Neutrophil (primary cell): ENCODE measurements around the gene LETM1.

Experiments
- H3K27ac ChIP-seq: fragments of 200-600 bp; sonication (generic); 2 replicates; pipeline ENCODE4 v1.5.1; 2016; ENCODE audit warnings: mild to moderate bottlenecking, moderate library complexity
- H3K27me3 ChIP-seq: fragments of 200-600 bp; sonication (generic); 2 replicates; pipeline ENCODE4 v1.6.0; 2016; ENCODE audit warnings: mild to moderate bottlenecking
- H3K36me3 ChIP-seq: fragments of 200-600 bp; sonication (generic); 2 replicates; pipeline ENCODE4 v1.5.1; 2017
- H3K4me1 ChIP-seq, 2 experiments: fragments of 200-600 bp in 1 of 2; sonication (generic) in 1 of 2; 1 replicate in 1 of 2; 2 replicates in 1 of 2; pipeline versions ENCODE4 v1.5.1 to v1.6.1; 2013 to 2016; ENCODE audit warnings: low read depth in 1 of 2, low read length in 1 of 2, mild to moderate bottlenecking in 1 of 2, moderate library complexity in 1 of 2; ENCODE audit not compliant: control insufficient read depth in 1 of 2, insufficient read depth in 1 of 2
- H3K4me3 ChIP-seq, 2 experiments: fragments of 200-600 bp in 1 of 2; sonication (generic) in 1 of 2; 1 replicate in 1 of 2; 2 replicates in 1 of 2; pipeline ENCODE4 v1.5.1; 2013 to 2016; ENCODE audit warnings: low read depth in 1 of 2, low read length in 1 of 2, mild to moderate bottlenecking in 1 of 2, moderate library complexity in 1 of 2
- H3K9me3 ChIP-seq: fragments of 200-600 bp; sonication (generic); 2 replicates; pipeline ENCODE4 v1.5.1; 2016
- CTCF ChIP-seq: fragments of 200-600 bp; sonication (generic); IDR thresholded peaks from 2 replicates; pipeline ENCODE4 v1.5.1; 2016; ENCODE audit warnings: antibody characterized with exemption

The LETM1 gene

DNA sequence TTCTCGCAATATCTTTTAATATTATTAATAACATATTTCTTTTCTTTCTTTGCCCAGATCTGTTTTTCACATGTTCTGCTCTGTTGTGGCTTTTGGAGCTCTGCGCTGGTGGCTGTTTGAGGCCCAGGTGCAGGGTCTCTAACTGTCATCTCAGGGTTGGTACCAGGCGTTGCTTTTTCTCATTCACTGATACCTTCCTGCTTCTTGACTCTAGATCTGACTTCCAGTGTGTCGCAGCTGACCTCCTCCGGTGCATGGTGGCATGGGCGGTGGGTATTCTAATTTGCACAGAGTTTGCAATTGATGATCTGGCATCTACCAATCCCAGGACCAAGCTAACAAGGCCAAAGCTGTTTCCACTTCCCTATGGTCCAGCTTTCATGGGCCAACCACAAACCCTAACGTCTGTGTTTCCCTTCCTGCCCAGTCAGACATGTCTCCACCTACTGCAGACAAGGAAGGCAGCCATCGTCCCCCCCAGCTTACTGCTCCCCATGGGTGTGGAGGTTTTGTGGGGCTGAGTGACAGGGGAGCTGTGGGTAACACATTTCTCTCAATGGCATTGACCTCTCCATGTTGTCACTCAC, 25.2 kb downstream of the LETM1 start:
- Histone ChIP-seq H3K36me3 (peaks cover 49% of the 10 kb centered on the region), H3K27ac (no peak overlapping the region), H3K4me3 (no peak overlapping the region), H3K27me3 (no peaks in the 10 kb centered on the region), H3K4me1 (no peaks in the 10 kb centered on the region), H3K9me3 (no peaks in the 10 kb centered on the region)
- TF ChIP-seq CTCF: no peak

GRCh38 chr4:1830234-1830633, 25.7 kb downstream of the LETM1 start:
- no peaks in the 10 kb centered on the region for H3K27me3 ChIP-seq
- no peak overlapping the region for H3K4me3 ChIP-seq
- H3K9me3 ChIP-seq: no peaks in the 10 kb centered on the region
- TF ChIP-seq CTCF: no peak
- H3K27ac ChIP-seq: no peak overlapping the region
- peaks cover 49% of the 10 kb centered on the region for H3K36me3 ChIP-seq
- H3K4me1 ChIP-seq: no peaks in the 10 kb centered on the region

- H3K9me3 ChIP-seq: no peaks in the 10 kb centered on the region
- no peaks in the 10 kb centered on the region for H3K27me3 ChIP-seq
- no peaks in the 10 kb centered on the region for H3K4me1 ChIP-seq
- no peak overlapping the region for H3K27ac ChIP-seq
- H3K36me3 ChIP-seq: peaks cover 53% of the 10 kb centered on the region
- no peak overlapping the region for H3K4me3 ChIP-seq
- TF ChIP-seq CTCF: no peak
Measured at GRCh38 chr4:1826531-1827350, 29.2 kb downstream of the LETM1 start.

GRCh38 chr4:1825326-1825725, 30.6 kb downstream of the LETM1 start:
- no peak for TF ChIP-seq CTCF
- H3K4me3 ChIP-seq: no peak overlapping the region
- H3K27ac ChIP-seq: no peak overlapping the region
- no peaks in the 10 kb centered on the region for H3K27me3 ChIP-seq
- H3K9me3 ChIP-seq: no peaks in the 10 kb centered on the region
- no peaks in the 10 kb centered on the region for H3K4me1 ChIP-seq
- peaks cover 48% of the 10 kb centered on the region for H3K36me3 ChIP-seq

DNA sequence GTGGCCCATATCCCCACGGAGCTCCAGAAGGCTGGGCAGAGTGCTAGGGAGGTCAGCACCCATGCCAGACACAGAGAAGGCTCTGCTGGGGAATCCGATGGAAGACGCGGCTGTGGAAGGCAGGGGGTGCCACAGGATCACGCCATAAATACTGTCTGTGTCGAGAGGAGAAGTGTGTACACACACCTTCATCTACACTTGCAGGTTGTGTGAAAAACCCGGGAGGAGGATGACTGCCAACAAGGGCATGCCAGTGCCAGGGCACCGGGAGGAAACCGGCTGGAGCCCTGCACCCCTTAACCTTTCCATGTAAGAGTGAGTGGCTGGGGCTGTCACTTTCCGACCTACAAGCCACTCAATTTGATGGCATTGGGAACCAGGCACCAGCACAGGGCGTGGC, 31.2 kb downstream of the LETM1 start:
- Histone ChIP-seq H3K36me3 (peaks cover 50% of the 10 kb centered on the region), H3K9me3 (no peaks in the 10 kb centered on the region), H3K4me3 (no peak overlapping the region), H3K27ac (no peak overlapping the region), H3K4me1 (no peaks in the 10 kb centered on the region), H3K27me3 (no peaks in the 10 kb centered on the region)
- no peak for TF ChIP-seq CTCF
